ENCODE data around the gene COL28A1.
A peak's percentile ranks its signal among the peaks of the same experiment; 100 is the strongest.
"Not testable (repeated sequence)": the region's sequence is repeated elsewhere in the genome, so short reads cannot be mapped to it uniquely, and the experiment has no call there.

Gene COL28A1

GRCh38 chr7:7517754-7518153, 17.9 kb downstream of the COL28A1 start:
- no peak for DNase-seq (ENCODE audit: low read depth)

GRCh38 chr7:7516662-7517061, 19.0 kb downstream of the COL28A1 start:
- DNase-seq (ENCODE audit: low read depth): no peak

GRCh38 chr7:7516156-7516555, 19.5 kb downstream of the COL28A1 start:
- DNase-seq (ENCODE audit: low read depth): no peak

- no peak for DNase-seq (ENCODE audit: low read depth)
Measured at GRCh38 chr7:7512861-7513597, 22.6 kb downstream of the COL28A1 start.

GRCh38 chr7:7510794-7511193, 24.9 kb downstream of the COL28A1 start:
- no peak for DNase-seq (ENCODE audit: low read depth)

- peak; percentile 12 for DNase-seq (ENCODE audit: low read depth)
Measured at GRCh38 chr7:7505915-7506314, 29.8 kb downstream of the COL28A1 start.

- no peak for DNase-seq (ENCODE audit: low read depth)
Measured at GRCh38 chr7:7504910-7505704, 30.6 kb downstream of the COL28A1 start.

GRCh38 chr7:7499892-7500291, 35.8 kb downstream of the COL28A1 start:
- DNase-seq (ENCODE audit: low read depth): no peak

GRCh38 chr7:7498856-7499255, 36.8 kb downstream of the COL28A1 start:
- DNase-seq (ENCODE audit: low read depth): no peak

GRCh38 chr7:7496311-7496710, 39.4 kb downstream of the COL28A1 start:
- no peak for DNase-seq (ENCODE audit: low read depth)

- DNase-seq (ENCODE audit: low read depth): no peak
Measured at GRCh38 chr7:7495171-7495570, 40.5 kb downstream of the COL28A1 start.

- no peak for DNase-seq (ENCODE audit: low read depth)
Measured at GRCh38 chr7:7491044-7491443, 44.6 kb downstream of the COL28A1 start.

GRCh38 chr7:7490003-7490402, 45.7 kb downstream of the COL28A1 start:
- no peak for DNase-seq (ENCODE audit: low read depth)

- no peak for DNase-seq (ENCODE audit: low read depth)
Measured at GRCh38 chr7:7489546-7489945, 46.1 kb downstream of the COL28A1 start.

GRCh38 chr7:7486362-7486761, 49.3 kb downstream of the COL28A1 start:
- DNase-seq (ENCODE audit: low read depth): no peak

- no peak for DNase-seq (ENCODE audit: low read depth)
Measured at GRCh38 chr7:7484072-7484471, 51.6 kb downstream of the COL28A1 start.

- no peak for DNase-seq (ENCODE audit: low read depth)
Measured at GRCh38 chr7:7481802-7482201, 53.9 kb downstream of the COL28A1 start.

GRCh38 chr7:7479275-7479805, 56.3 kb downstream of the COL28A1 start:
- no peak for DNase-seq (ENCODE audit: low read depth)

- DNase-seq (ENCODE audit: low read depth): no peak
Measured at GRCh38 chr7:7478569-7478968, 57.1 kb downstream of the COL28A1 start.

GRCh38 chr7:7477641-7478040, 58.0 kb downstream of the COL28A1 start:
- not testable (repeated sequence) for DNase-seq (ENCODE audit: low read depth)

- no peak for DNase-seq (ENCODE audit: low read depth)
Measured at GRCh38 chr7:7476381-7476780, 59.3 kb downstream of the COL28A1 start.

GRCh38 chr7:7475601-7476000, 60.1 kb downstream of the COL28A1 start:
- no peak for DNase-seq (ENCODE audit: low read depth)

- no peak for DNase-seq (ENCODE audit: low read depth)
Measured at GRCh38 chr7:7474436-7474835, 61.2 kb downstream of the COL28A1 start.

Data from fibroblast of the conjunctiva (primary cell).